ENCODE data around the gene ALDH1A2.

GRCh38 chr15:58057559-58057958 is 8.0 kb downstream of the ALDH1A2 start:
- no peak for TF ChIP-seq CTCF (IDR thresholded peaks at IDR 0.05; ENCODE audit: low read depth, low read length, poor library complexity, severe bottlenecking)
- no peak for TF ChIP-seq EZH2phosphoT487 (IDR thresholded peaks at IDR 0.05; ENCODE audit: borderline replicate concordance, low read length)
